Mucosa of gallbladder (tissue), 1 donor: ENCODE measurements around the gene DTX2. TPM values are rescaled to one million over a fixed set of nuclear protein-coding genes. Genes with fewer than 3 reads are reported as not detected.
"Not testable (repeated sequence)": the region's sequence is repeated elsewhere in the genome, so short reads cannot be mapped to it uniquely, and the experiment has no call there.

Source experiments
- DNase-seq: peaks from one replicate; pipeline ENCODE4 v3.0.0-alpha.2; 2020; ENCODE audit warnings: low spot score
- total RNA-seq: library from RNA; stranded (reverse); gene quantifications from one replicate; pipeline ENCODE4 v1.2.1, GENCODE V29; 2021
- donor health status: DM: no; HTN: no; CAD: no.

The DTX2 gene
- total RNA-seq, 1 donor from 2014 or later, result 47.4 TPM

GRCh38 chr7:76487969-76488368 is 26.5 kb downstream of the DTX2 start:
- DNase-seq, result not testable (repeated sequence)

DNA sequence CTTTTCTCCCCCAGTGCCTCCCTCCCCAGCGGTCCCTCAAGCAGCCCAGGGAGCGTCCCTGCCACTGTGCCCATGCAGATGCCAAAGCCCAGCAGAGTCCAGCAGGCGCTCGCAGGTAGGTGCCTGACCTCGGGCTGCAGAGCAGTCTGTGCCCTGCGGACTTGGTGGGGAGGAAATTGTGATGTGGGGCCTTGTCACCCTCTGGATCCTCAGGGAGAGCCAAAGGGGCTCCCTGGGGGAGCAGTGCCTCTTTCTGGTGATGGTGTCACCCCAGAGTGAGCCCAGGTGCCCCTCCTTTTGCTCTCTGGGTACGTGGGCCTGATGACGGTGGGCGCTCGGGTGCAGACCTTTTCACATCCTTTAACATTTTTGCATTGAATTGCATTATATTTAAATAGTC is 30.6 kb downstream of the DTX2 start:
- not testable (repeated sequence) for DNase-seq

GRCh38 chr7:76495717-76496116 is 34.2 kb downstream of the DTX2 start:
- not testable (repeated sequence) for DNase-seq

GRCh38 chr7:76497918-76498582 is 36.5 kb downstream of the DTX2 start:
- DNase-seq, result not testable (repeated sequence)

- not testable (repeated sequence) for DNase-seq
Measured at GRCh38 chr7:76498583-76499200, 37.2 kb downstream of the DTX2 start.

DNA sequence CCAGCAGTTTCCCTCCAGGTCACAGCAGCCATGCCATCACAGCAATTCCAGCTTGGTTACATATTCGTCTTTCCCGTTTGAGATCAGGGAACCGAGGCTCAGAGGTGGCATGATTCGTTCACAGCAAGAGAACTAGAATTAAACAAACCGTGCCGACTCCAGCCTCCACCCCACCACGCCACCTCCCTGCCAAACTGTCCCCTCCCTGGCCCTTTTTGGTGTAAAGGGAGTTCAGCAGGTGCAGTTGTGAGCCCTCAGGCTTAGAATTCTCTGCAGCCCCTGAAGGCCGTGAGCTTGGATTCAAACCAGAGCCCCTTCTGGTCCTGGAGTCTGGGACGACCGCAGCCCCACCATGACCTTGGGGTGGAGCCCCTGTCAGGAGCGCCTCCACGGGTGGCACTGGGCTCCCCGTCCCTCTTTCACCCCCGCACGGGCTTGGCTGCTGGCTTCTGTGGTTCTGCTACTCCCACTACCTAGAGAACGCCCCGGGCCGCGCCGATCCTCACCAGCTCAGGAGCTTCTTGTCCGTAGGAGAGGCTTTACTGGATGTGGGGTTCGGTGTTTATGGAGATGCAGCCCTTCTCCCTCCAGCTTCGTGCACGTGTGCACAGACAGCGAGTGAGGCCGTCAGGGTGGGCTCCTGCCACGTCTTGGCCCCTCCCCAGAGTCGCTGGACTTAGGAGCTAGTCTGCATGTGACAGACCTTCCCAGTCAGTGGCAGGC is 37.9 kb downstream of the DTX2 start:
- DNase-seq, result not testable (repeated sequence)

DNA sequence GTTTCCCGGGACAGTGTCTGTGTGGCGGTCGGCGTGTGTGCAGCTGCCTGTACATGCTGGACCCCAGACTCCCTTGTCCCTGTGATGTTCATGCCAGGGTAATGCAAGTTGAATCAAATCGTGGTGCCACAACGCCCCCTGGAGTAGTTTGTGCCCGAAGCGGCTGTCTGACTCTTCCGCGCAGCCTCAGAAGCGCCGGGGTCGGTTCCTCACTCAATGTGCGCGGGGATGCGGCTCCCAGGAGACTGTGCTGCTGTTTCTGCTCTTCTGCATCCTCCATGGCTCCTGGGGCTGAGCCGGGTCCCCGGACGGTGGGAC is 38.4 kb downstream of the DTX2 start:
- DNase-seq, result not testable (repeated sequence)

GRCh38 chr7:76502224-76502623 is 40.7 kb downstream of the DTX2 start:
- not testable (repeated sequence) for DNase-seq

DNA sequence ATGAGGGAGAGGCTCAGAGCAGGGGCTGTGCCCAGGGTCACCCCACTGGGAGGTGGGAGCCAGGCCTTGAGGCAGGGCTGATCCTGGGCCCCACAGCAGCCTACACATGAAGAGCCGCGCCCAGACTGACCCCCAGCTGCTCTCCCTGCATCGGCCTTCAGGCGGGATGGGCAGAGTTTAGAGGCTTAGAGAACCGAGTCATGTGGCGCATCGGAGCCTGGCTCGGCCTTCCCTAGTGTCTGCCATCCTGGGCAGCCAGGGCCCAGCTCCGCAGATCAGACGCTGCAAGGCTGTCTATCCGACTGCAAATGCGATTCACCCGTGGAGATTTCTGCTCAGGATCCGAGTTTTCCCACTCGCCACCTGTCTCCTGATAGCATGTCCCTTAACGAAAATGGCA is 41.3 kb downstream of the DTX2 start:
- not testable (repeated sequence) for DNase-seq

DNA sequence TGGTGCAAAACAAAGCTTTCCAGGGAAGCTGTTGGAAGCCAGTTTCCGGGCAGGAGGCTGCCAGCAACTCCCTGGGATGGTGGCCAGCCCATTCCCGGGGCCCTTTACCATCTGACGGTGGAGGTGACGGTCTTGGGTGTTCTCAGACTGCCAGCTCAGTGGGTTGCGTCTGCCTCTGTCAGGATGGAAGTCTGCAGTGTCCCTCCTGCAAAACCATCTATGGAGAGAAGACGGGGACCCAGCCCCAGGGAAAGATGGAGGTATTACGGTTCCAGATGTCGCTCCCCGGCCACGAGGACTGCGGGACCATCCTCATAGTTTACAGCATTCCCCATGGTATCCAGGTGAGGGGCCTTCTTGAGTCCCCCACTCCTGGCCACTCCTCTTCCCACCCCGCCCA is 41.7 kb downstream of the DTX2 start:
- DNase-seq, result not testable (repeated sequence)

DNA sequence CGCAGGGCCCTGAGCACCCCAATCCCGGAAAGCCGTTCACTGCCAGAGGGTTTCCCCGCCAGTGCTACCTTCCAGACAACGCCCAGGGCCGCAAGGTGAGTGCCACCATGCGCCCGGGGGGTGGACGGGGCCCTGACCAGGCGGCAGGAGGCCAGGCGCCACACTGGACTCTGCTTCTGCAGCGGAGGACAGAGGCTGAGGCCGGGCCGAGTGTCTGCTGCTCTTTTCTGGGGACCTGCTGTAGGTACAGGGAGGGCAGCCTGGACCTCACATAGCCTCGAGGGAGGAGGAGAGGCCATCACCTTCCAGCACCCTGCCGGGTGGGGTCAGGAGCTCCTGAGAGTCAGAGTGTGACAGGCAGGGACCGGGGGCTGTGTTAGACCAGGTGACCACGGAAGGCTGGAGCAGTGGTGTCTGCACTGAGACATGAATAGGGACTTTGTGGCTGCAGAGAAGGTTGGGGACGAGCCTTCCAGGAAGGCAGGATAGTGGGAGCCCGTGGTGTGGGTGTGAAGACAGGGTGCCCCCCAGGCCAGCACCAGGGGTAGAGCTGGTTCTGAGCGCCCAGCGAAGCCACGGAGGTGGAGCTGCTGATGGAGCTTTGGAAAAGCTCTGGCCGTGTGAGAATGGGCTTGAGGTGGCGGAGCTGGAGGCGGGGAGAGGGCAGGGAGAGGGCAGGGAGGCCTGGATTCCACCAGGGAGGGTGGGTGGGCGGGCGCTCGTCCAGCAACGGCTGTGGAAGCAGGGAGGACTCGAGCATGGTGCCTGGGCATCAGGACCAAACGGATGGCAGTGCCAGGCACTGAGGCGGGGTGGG is 43.0 kb downstream of the DTX2 start:
- not testable (repeated sequence) for DNase-seq

- no peak for DNase-seq
Measured at GRCh38 chr7:76505168-76506080, 43.9 kb downstream of the DTX2 start.

DNA sequence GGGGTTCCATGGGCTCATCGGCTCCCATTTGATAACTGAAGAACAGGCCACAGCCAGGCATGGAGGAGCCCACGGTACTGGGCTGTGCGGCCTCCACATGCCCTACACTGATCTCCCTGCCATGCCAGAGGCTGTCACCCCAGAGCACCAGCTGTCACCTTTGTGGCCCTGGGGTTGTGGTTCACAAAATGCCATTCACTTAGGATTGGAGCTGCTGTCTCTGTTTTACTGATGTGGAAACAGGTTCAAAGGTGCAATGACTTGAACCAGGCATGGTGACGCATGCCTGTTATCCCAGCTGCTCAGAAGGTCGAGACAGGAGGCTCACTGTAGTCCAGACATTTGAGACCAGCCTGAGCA is 44.6 kb downstream of the DTX2 start:
- no peak for DNase-seq

DNA sequence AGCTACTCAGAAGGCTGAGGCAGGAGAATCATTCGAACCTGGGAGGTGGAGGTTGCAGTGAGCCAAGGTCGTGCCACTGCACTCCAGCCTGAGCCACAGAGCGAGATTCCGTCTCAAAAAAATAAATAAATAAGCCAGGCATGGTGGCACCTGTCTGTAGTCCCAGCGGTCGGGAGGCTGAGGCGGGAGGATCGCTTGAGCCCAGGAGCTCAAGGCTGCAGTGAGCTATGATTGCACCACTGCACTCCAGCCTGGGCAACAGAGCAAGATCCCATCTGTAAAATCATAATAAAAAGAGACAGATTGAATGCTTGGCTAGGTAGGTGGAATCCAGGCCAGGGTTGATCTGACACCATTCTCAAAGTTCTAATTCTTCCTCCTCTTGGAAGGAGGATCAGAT is 45.1 kb downstream of the DTX2 start:
- DNase-seq, result not testable (repeated sequence)

DNA sequence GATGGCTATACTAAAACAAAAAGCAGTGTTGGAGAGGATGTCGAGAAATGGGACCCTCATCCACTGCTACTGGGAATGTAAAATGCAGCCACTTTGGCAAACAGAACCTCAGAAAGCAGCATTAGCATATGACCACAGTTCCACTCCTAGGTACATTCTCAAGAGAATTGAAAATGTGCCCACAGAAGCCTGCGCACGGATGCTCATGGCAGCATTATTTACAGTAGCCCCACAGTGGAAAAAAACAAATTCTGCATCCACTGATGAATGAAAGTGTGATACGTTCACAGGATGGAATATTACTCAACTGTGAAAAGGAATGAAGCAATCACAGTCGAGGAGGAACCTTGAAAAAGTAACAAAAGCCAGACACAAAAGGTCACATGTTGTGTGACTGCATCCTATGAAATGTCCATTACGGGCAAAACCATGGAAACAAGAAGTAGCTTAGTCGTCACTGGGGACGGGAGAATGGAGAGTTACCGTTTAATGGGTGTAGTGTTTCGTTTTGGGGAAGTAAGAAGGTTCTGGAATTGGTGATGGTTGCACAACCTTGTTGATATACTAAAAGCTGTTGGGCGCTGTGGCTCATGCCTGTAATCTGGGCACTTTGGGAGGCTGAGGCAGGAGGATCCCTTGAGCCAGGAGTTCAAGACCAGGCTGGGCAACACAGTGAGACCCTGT is 46.4 kb downstream of the DTX2 start:
- DNase-seq, result no peak

GRCh38 chr7:76509931-76510877 is 48.7 kb downstream of the DTX2 start, which contains the start of gene UPK3B:
UPK3B (plus strand) TSS chr7:76510552; CDS start chr7:76510653, 101 bp downstream.
- no peak for DNase-seq

DNA sequence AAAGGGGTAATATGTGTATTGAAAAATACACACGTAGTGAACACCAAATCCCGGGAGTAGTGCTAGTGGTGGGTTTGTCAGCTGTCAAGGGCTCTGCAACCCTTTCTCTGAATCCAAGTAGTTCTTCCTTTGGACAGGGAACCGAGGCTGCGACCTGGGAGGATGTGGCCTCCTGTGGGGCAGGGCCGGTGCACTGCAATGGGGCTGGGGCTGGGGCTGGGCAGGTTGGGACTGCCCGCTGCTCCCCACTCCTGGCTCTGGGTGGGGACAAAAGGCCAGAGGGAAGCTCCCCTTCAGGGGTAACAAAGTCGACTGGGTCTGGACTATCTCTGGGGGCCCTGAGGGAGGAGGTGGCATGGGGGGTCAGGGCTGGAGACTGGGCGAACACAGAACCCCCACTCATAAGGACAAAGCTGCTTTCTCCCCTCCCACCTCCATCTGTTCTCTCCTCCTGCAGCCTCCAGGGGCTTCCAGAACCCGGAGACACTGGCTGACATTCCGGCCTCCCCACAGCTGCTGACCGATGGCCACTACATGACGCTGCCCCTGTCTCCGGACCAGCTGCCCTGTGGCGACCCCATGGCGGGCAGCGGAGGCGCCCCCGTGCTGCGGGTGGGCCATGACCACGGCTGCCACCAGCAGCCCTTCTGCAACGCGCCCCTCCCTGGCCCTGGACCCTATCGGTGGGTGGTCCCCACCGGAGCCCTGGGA is 49.8 kb downstream of the DTX2 start:
- DNase-seq, result not testable (repeated sequence)
